CD4-positive, alpha-beta memory T cell (primary cell): ENCODE results near the gene COL13A1. TPM values are rescaled to one million over a fixed set of nuclear protein-coding genes. Genes with fewer than 3 reads are reported as not detected.

Experiments used
- CTCF ChIA-PET: fragments of 350-600 bp; sonication (Branson Sonifier 250); formaldehyde crosslinking; loops from one replicate; lab custom pipeline; 2021; ENCODE audit warnings: inconsistent platforms; ENCODE audit not compliant: partially characterized antibody; lab: Charles Lee
- POLR2A ChIA-PET: fragments of 350-600 bp; sonication (Branson Sonifier 250); formaldehyde crosslinking; loops from one replicate; lab custom pipeline; 2021; ENCODE audit not compliant: partially characterized antibody; lab: Charles Lee
- DNase-seq, 5 donors: peaks; one replicate each; pipeline versions ENCODE4 v3.0.0 to v3.0.0-alpha.2; 2020 to 2022; ENCODE audit warnings: mixed read lengths in 1 of 5
- H3K27ac ChIP-seq: one replicate; pipeline ENCODE4 v1.7.0; 2013; ENCODE audit warnings: low read depth, low read length
- H3K27me3 ChIP-seq: 2 replicates; pipeline ENCODE4 v1.7.0; 2013; ENCODE audit warnings: mild to moderate bottlenecking, low read length, moderate library complexity; ENCODE audit not compliant: insufficient read depth
- H3K36me3 ChIP-seq: 2 replicates; pipeline ENCODE4 v1.7.0; 2013; ENCODE audit warnings: mild to moderate bottlenecking, low read length, moderate library complexity; ENCODE audit not compliant: insufficient read depth
- H3K4me1 ChIP-seq: 2 replicates; pipeline ENCODE4 v1.7.0; 2013; ENCODE audit warnings: mild to moderate bottlenecking, low read length, moderate library complexity; ENCODE audit not compliant: insufficient read depth
- H3K4me3 ChIP-seq, 2 donors: one replicate each; pipeline ENCODE4 v1.7.0; 2013; ENCODE audit warnings: low read length in 2 of 2, mild to moderate bottlenecking in 1 of 2
- H3K9me3 ChIP-seq, 2 donors: one replicate each; pipeline ENCODE4 v1.7.0; 2013; ENCODE audit warnings: low read length in 2 of 2, control low read depth in 1 of 2; ENCODE audit not compliant: control insufficient read depth in 1 of 2
- H3K27ac Mint-ChIP-seq, 7 donors: one replicate each; pipeline ENCODE4 v1.8.0; 2020 to 2021; ENCODE audit warnings: mixed read lengths in 7 of 7, mild to moderate bottlenecking in 6 of 7, inconsistent platforms in 3 of 7, moderate library complexity in 3 of 7
- H3K27me3 Mint-ChIP-seq, 2 donors: one replicate each; pipeline ENCODE4 v1.8.0; 2020 to 2021; ENCODE audit warnings: mixed read lengths in 2 of 2
- H3K36me3 Mint-ChIP-seq, 2 donors: one replicate each; pipeline ENCODE4 v1.8.0; 2020 to 2021; ENCODE audit warnings: mixed read lengths in 2 of 2, inconsistent platforms in 1 of 2, mild to moderate bottlenecking in 1 of 2
- H3K4me1 Mint-ChIP-seq, 4 donors: one replicate each; pipeline ENCODE4 v1.8.0; 2020 to 2021; ENCODE audit warnings: mixed read lengths in 4 of 4, mild to moderate bottlenecking in 1 of 4
- H3K4me3 Mint-ChIP-seq, 8 donors: one replicate each; pipeline ENCODE4 v1.8.0; 2020 to 2021; ENCODE audit warnings: mixed read lengths in 8 of 8, mild to moderate bottlenecking in 7 of 8, moderate library complexity in 6 of 8, inconsistent platforms in 3 of 8
- H3K9me3 Mint-ChIP-seq, 8 donors: one replicate each; pipeline ENCODE4 v1.8.0; 2020 to 2021; ENCODE audit warnings: mixed read lengths in 8 of 8, mild to moderate bottlenecking in 5 of 8, inconsistent platforms in 3 of 8, moderate library complexity in 1 of 8
- intact Hi-C: fragments of 100-400 bp; cut with micrococcal nuclease; formaldehyde crosslinking; loops from one replicate; pipeline ENCODE4 v1.15.1; 2023
- polyA plus RNA-seq, 2 donors: library from polyadenylated mRNA; unstranded; fragments of 300-500 nt; fragmentation: Illumina TruSeq; gene quantifications; one replicate each; pipeline ENCODE4 v1.2.3, GENCODE V29; 2021
- total RNA-seq, 2 experiments: library from RNA; stranded (reverse); gene quantifications; one replicate each; pipeline ENCODE4 v1.2.3, GENCODE V29; 2021

Gene COL13A1
- total and polyA plus RNA-seq, 4 experiments from 2014 or later: not detected

DNA sequence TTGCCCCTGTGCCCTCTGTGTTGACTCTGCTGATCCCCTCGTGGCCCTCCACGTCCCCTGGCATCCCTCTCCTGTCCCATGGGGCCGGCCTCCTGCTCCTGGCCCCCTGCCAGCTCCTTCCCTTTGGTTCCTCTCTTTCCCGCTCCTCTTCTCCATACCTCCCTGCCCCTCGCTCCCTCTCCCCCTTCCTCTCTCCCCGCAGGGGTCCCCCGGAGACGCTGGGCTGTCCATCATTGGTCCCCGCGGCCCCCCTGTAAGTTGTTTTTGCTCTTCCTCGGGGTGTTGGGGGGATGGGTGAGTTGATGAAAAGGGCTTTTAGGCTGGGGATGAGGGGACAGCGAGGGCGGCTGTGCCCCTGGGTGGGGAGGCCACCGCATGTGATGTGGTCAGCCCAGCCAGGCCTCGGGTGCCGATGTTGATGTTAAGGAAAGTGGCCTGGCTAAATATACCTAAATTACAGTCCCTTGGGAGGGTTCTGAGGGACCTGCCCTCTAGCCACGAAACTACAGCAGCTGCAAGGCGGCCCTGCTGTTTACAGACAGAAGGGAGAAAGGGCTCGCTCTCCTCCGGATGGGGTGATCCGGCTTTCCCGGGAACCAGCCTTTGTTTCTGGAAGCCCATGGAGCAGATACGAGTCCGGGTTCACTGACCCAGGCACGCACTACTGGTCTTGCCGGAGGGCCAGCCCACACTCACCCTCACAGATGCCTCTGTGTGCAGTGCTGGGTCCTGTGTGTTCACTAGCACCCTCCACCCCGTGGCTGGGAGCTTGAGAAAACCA lies 78.8 kb downstream of the COL13A1 start:
- no peak overlapping the region for H3K4me3 Mint-ChIP-seq
- Histone ChIP-seq H3K27ac (no peak overlapping the region), H3K4me1 (no peaks in the 10 kb centered on the region), H3K27me3 (no peaks in the 10 kb centered on the region), H3K4me3 (no peak overlapping the region), H3K9me3 (no peaks in the 10 kb centered on the region), H3K36me3 (no peaks in the 10 kb centered on the region)
- intact Hi-C loops: no loop called here
- peaks cover 28 to 29% of the 10 kb centered on the region in 2 donors for H3K27me3 Mint-ChIP-seq
- H3K27ac Mint-ChIP-seq: no peak overlapping the region
- H3K36me3 Mint-ChIP-seq: no peaks in the 10 kb centered on the region
- no peaks in the 10 kb centered on the region for H3K9me3 Mint-ChIP-seq
- no peak for DNase-seq
- ChIA-PET CTCF (no interaction called here), POLR2A (no interaction called here)
- no peaks in the 10 kb centered on the region for H3K4me1 Mint-ChIP-seq

GRCh38 chr10:69881202-69881601 lies 79.5 kb downstream of the COL13A1 start:
- peaks cover 29 to 30% of the 10 kb centered on the region in 2 donors for H3K27me3 Mint-ChIP-seq
- POLR2A ChIA-PET: no interaction called here
- Histone ChIP-seq H3K4me1 (no peaks in the 10 kb centered on the region), H3K9me3 (no peaks in the 10 kb centered on the region), H3K27me3 (no peaks in the 10 kb centered on the region), H3K36me3 (no peaks in the 10 kb centered on the region), H3K4me3 (no peak overlapping the region), H3K27ac (no peak overlapping the region)
- no peak for DNase-seq
- no peak overlapping the region for H3K27ac Mint-ChIP-seq
- H3K4me1 Mint-ChIP-seq: no peaks in the 10 kb centered on the region
- intact Hi-C loops: no loop called here
- H3K4me3 Mint-ChIP-seq: no peak overlapping the region
- CTCF ChIA-PET: no interaction called here
- no peaks in the 10 kb centered on the region for H3K36me3 Mint-ChIP-seq
- H3K9me3 Mint-ChIP-seq: no peaks in the 10 kb centered on the region

GRCh38 chr10:69883310-69884023 lies 81.8 kb downstream of the COL13A1 start:
- Histone ChIP-seq H3K4me3 (no peak overlapping the region), H3K4me1 (no peaks in the 10 kb centered on the region), H3K27me3 (no peaks in the 10 kb centered on the region), H3K36me3 (no peaks in the 10 kb centered on the region), H3K27ac (no peak overlapping the region), H3K9me3 (no peaks in the 10 kb centered on the region)
- Mint-ChIP-seq H3K4me1 (no peaks in the 10 kb centered on the region), H3K36me3 (no peaks in the 10 kb centered on the region), H3K9me3 (no peaks in the 10 kb centered on the region), H3K4me3 (no peak overlapping the region), H3K27me3 (peaks cover 29 to 31% of the 10 kb centered on the region in 2 donors), H3K27ac (no peak overlapping the region)
- POLR2A ChIA-PET: no interaction called here
- DNase-seq: no peak
- CTCF ChIA-PET: interaction anchor here (1.0 kb wide), 1 partner anchor 31 kb away, joined by 4 read pairs; no protein-coding TSS in a partner anchor
- intact Hi-C loops: no loop called here

GRCh38 chr10:69884024-69884367 lies 82.3 kb downstream of the COL13A1 start:
- peaks cover 29 to 31% of the 10 kb centered on the region in 2 donors for H3K27me3 Mint-ChIP-seq
- H3K27ac Mint-ChIP-seq: no peak overlapping the region
- no peaks in the 10 kb centered on the region for H3K9me3 Mint-ChIP-seq
- POLR2A ChIA-PET: no interaction called here
- no peak for DNase-seq
- Histone ChIP-seq H3K9me3 (no peaks in the 10 kb centered on the region), H3K36me3 (no peaks in the 10 kb centered on the region), H3K4me3 (no peak overlapping the region), H3K27me3 (no peaks in the 10 kb centered on the region), H3K4me1 (no peaks in the 10 kb centered on the region), H3K27ac (no peak overlapping the region)
- CTCF ChIA-PET: interaction anchor here (1.0 kb wide), 1 partner anchor 31 kb away, joined by 4 read pairs; no protein-coding TSS in a partner anchor
- intact Hi-C loops: no loop called here
- H3K4me3 Mint-ChIP-seq: no peak overlapping the region
- no peaks in the 10 kb centered on the region for H3K4me1 Mint-ChIP-seq
- no peaks in the 10 kb centered on the region for H3K36me3 Mint-ChIP-seq

DNA sequence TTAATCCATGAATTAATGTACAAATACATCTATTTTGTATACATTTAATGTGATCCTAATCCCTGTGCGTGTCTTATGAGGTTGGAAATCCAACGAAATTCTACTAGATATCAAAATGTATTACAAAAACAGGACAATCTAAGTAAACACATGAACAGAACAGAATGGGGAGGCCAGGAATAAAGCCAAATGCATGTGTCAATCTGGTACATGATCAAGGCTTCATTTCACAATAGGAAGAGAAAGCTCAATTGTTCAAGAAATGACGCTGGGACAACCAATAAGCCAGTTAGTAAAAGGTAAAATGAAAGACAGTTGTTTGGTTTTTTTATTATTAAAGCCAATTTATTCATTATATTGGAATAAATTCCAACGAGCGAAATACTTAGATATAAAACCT lies 83.0 kb downstream of the COL13A1 start:
- intact Hi-C loops: no loop called here
- Histone ChIP-seq H3K4me1 (no peaks in the 10 kb centered on the region), H3K27me3 (no peaks in the 10 kb centered on the region), H3K27ac (no peak overlapping the region), H3K36me3 (no peaks in the 10 kb centered on the region), H3K4me3 (no peak overlapping the region), H3K9me3 (no peaks in the 10 kb centered on the region)
- POLR2A ChIA-PET: no interaction called here
- H3K36me3 Mint-ChIP-seq: no peaks in the 10 kb centered on the region
- no peak overlapping the region for H3K27ac Mint-ChIP-seq
- H3K4me1 Mint-ChIP-seq: no peaks in the 10 kb centered on the region
- H3K4me3 Mint-ChIP-seq: no peak overlapping the region
- H3K27me3 Mint-ChIP-seq: peaks cover 24 to 25% of the 10 kb centered on the region in 2 donors
- CTCF ChIA-PET: interaction anchor here (1.0 kb wide), 1 partner anchor 30 kb away, joined by 4 read pairs; no protein-coding TSS in a partner anchor
- DNase-seq: no peak
- no peaks in the 10 kb centered on the region for H3K9me3 Mint-ChIP-seq

DNA sequence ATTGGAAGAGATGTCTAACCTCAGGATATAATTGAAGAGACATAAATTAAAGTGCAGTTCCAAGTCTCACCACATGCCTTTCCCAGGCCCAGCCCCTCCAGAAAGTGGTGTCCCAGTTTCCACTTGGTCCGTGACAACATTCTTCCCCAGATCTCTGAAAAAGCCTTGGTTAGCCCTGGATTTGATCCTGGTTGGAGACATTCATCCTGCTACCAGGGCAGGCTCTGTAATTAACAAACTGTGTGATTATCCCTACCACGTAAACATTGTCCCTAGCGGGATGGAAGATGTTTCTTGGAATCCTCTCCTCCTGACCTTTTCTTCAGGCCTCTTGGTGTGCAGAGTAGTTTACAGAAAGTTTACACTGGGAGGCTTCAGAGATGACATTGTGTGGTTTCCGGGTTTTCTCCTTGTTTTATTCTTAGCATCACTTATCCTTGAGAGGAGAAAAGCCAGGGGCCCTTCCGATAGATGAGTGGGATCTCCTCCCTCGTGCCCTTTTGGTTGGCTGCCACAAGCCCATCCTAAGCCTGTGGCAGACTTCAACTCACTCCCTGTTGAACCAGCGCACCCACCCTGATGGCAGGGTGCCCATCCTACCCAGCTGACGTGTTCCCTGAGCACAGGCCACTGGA lies 83.8 kb downstream of the COL13A1 start:
- intact Hi-C loops: no loop called here
- no peaks in the 10 kb centered on the region for H3K9me3 ChIP-seq
- no peak for DNase-seq
- no peaks in the 10 kb centered on the region for H3K9me3 Mint-ChIP-seq
- no peaks in the 10 kb centered on the region for H3K4me1 Mint-ChIP-seq
- H3K4me1 ChIP-seq: no peaks in the 10 kb centered on the region
- H3K36me3 ChIP-seq: no peaks in the 10 kb centered on the region
- H3K27ac Mint-ChIP-seq: peak overlapping the region in 1 of 7 donors; percentile 39
- H3K4me3 Mint-ChIP-seq: no peak overlapping the region
- H3K27me3 ChIP-seq: no peaks in the 10 kb centered on the region
- ChIA-PET CTCF (no interaction called here), POLR2A (no interaction called here)
- H3K27me3 Mint-ChIP-seq: peaks cover 19 to 22% of the 10 kb centered on the region in 2 donors
- H3K4me3 ChIP-seq: no peak overlapping the region
- H3K27ac ChIP-seq: no peak overlapping the region
- no peaks in the 10 kb centered on the region for H3K36me3 Mint-ChIP-seq

GRCh38 chr10:69888882-69889584 lies 87.3 kb downstream of the COL13A1 start:
- no peaks in the 10 kb centered on the region for H3K4me1 ChIP-seq
- DNase-seq: no peak
- H3K9me3 ChIP-seq: no peaks in the 10 kb centered on the region
- Mint-ChIP-seq H3K4me3 (no peak overlapping the region), H3K27ac (peak overlapping the region in 1 of 7 donors; percentile 37), H3K9me3 (no peaks in the 10 kb centered on the region), H3K27me3 (peaks cover 0 to 7% of the 10 kb centered on the region in 2 donors), H3K36me3 (no peaks in the 10 kb centered on the region), H3K4me1 (no peaks in the 10 kb centered on the region)
- POLR2A ChIA-PET: no interaction called here
- no peaks in the 10 kb centered on the region for H3K27me3 ChIP-seq
- CTCF ChIA-PET: no interaction called here
- H3K36me3 ChIP-seq: no peaks in the 10 kb centered on the region
- no peak overlapping the region for H3K4me3 ChIP-seq
- intact Hi-C loops: no loop called here
- no peak overlapping the region for H3K27ac ChIP-seq
